K562 (cell line): Measurements from ENCODE around the gene NEB. TPM values are rescaled to one million over a fixed set of nuclear protein-coding genes. Genes with fewer than 3 reads are reported as not detected.

ENCODE experiments used
- ARID4B ChIP-seq: sonication (generic); formaldehyde crosslinking; IDR thresholded peaks from 2 replicates; pipeline ENCODE4 v1.8.0; 2022; ENCODE audit warnings: mild to moderate bottlenecking, missing genetic modification reagents
- CBX8 ChIP-seq: fragments of 200-600 bp; sonication (generic); IDR thresholded peaks from 2 replicates; pipeline ENCODE4 v1.6.1; 2012; ENCODE audit warnings: borderline replicate concordance, mixed run types, low read depth, mild to moderate bottlenecking, moderate library complexity, mixed read lengths, low read length, control low read depth, inconsistent platforms; ENCODE audit not compliant: poor library complexity, severe bottlenecking; ENCODE audit errors: extremely low read depth
- EWSR1 ChIP-seq: fragments of 450-650 bp; IDR thresholded peaks from 2 replicates; pipeline ENCODE4 v1.6.1; 2018; ENCODE audit warnings: borderline replicate concordance, mild to moderate bottlenecking, low read depth, moderate library complexity; ENCODE audit not compliant: partially characterized antibody
- HDAC3 ChIP-seq: fragments of 450-650 bp; IDR thresholded peaks from 2 replicates; pipeline ENCODE4 v1.6.1; 2018; ENCODE audit warnings: borderline replicate concordance, mild to moderate bottlenecking, moderate library complexity; ENCODE audit not compliant: partially characterized antibody
- IRF2 ChIP-seq: sonication (generic); formaldehyde crosslinking; IDR thresholded peaks from 2 replicates; pipeline ENCODE4 v1.8.1; 2022; ENCODE audit warnings: mild to moderate bottlenecking, missing genetic modification reagents
- JUND ChIP-seq, 2 experiments: IDR thresholded peaks; 2 replicates in 1 of 2; 3 replicates in 1 of 2; pipeline ENCODE4 v1.6.1; 2011; ENCODE audit warnings: borderline replicate concordance in 2 of 2, low read depth in 2 of 2, low read length in 2 of 2, improper control_type of control experiment in 1 of 2, missing biosample characterization in 1 of 2, missing genetic modification characterization in 1 of 2, missing genetic modification reagents in 1 of 2
- KDM4B ChIP-seq, 2 experiments: fragments of 450-650 bp in 1 of 2; sonication (generic) in 1 of 2; IDR thresholded peaks; 2 replicates each; pipeline ENCODE4 v1.6.1; 2016 to 2017; ENCODE audit warnings: borderline replicate concordance in 2 of 2, antibody characterized with exemption in 1 of 2, low read depth in 1 of 2, mild to moderate bottlenecking in 1 of 2
- PBX2 ChIP-seq, 2 experiments: IDR thresholded peaks in 1 of 2; conservative IDR thresholded peaks in 1 of 2; 2 replicates each; pipeline ENCODE4 v1.6.1; 2016; ENCODE audit warnings: low read depth in 2 of 2, mild to moderate bottlenecking in 1 of 2, missing compliant biosample characterization in 1 of 2, missing genetic modification characterization in 1 of 2, moderate library complexity in 1 of 2
- PML ChIP-seq: IDR thresholded peaks from 2 replicates; pipeline ENCODE4 v1.6.1; 2012; ENCODE audit warnings: low read length, inconsistent platforms
- SRSF9 ChIP-seq: fragments of 200-400 bp; formaldehyde crosslinking; IDR thresholded peaks from 2 replicates; pipeline ENCODE4 v1.6.1; 2017; ENCODE audit warnings: low read depth, low read length, borderline replicate concordance
- TBL1XR1 ChIP-seq, 2 experiments: IDR thresholded peaks; 2 replicates each; pipeline ENCODE4 v1.6.1; 2012; ENCODE audit warnings: improper control_type of control experiment in 2 of 2, low read length in 2 of 2, mild to moderate bottlenecking in 1 of 2
- USF2 ChIP-seq: sonication (generic); formaldehyde crosslinking; IDR thresholded peaks from 2 replicates; pipeline ENCODE4 v1.5.0; 2020; ENCODE audit warnings: missing genetic modification reagents
- ZNF217 ChIP-seq: sonication (generic); formaldehyde crosslinking; IDR thresholded peaks from 2 replicates; pipeline ENCODE4 v1.8.0; 2022; ENCODE audit warnings: mild to moderate bottlenecking, missing genetic modification reagents
- ZNF280B ChIP-seq: fragments of 250-450 bp; sonication (Bioruptor Pico); IDR thresholded peaks from 2 replicates; pipeline ENCODE4 v1.5.1; 2021; ENCODE audit warnings: mild to moderate bottlenecking
- ZNF41 ChIP-seq: fragments of 250-450 bp; sonication (Bioruptor Pico); conservative IDR thresholded peaks from 2 replicates; pipeline ENCODE4 v1.4.0; 2020; ENCODE audit warnings: mild to moderate bottlenecking
- ZNF507 ChIP-seq: conservative IDR thresholded peaks from 2 replicates; pipeline ENCODE4 v1.6.1; 2017; ENCODE audit warnings: missing genetic modification characterization, missing compliant biosample characterization
- ZNF830 ChIP-seq: fragments of 250-450 bp; sonication (Bioruptor Pico); IDR thresholded peaks from 2 replicates; pipeline ENCODE4 v1.5.0; 2021; ENCODE audit warnings: mild to moderate bottlenecking
- polyA plus RNA-seq, 8 experiments: library from polyadenylated mRNA; depleted of rRNA in 4 of 8; stranded (reverse) in 5 of 8; unstranded in 3 of 8; fragments of >200 nt; fragmentation: Nextera tagmentation in 2 of 8; fragmentation: Illumina TruSeq in 1 of 8; extraction: Ambion mirVana in 2 of 8; extraction: Trizol in 1 of 8; gene quantifications; 2 replicates each; pipeline versions ENCODE4 v1.2.1 to v1.2.3, GENCODE V29; 2011 to 2014; ENCODE audit warnings: inconsistent platforms in 1 of 8, missing spikeins in 1 of 8
- total RNA-seq, 7 experiments: library from RNA; depleted of rRNA in 6 of 7; stranded (reverse); fragments of >200 nt in 6 of 7; fragmentation: Illumina TruSeq in 2 of 7; extraction: Trizol in 2 of 7; gene quantifications; 2 replicates each; pipeline versions ENCODE4 v1.2.1 to v1.2.3, GENCODE V29; 2011 to 2021; ENCODE audit warnings: low replicate concordance in 1 of 7

The NEB gene
- total and polyA plus RNA-seq, 9 of the 15 experiments (the other 6 are each of a cell fraction or from before 2014, with no cell fraction given), result 1.7 to 3.8 (median 2.9) TPM

GRCh38 chr2:151756820-151757219 lies 22.5 kb upstream of the NEB start (continued):
- no peak for TF ChIP-seq ARID4B (CRISPR knock-in tag)
- TF ChIP-seq KDM4B (IDR thresholded peaks at IDR 0.05; ENCODE audit: borderline replicate concordance in 2 of 2, low read depth in 1 of 2), result no peak
- TF ChIP-seq EWSR1, result no peak
- no peak for TF ChIP-seq ZNF217
- no peak for TF ChIP-seq ZNF507 (tag)
- TF ChIP-seq IRF2 (CRISPR knock-in tag), result no peak
- TF ChIP-seq JUND (IDR thresholded peaks at IDR 0.05; ENCODE audit: borderline replicate concordance, low read depth, low read length), result no peak
- TF ChIP-seq JUND (tag; IDR thresholded peaks at IDR 0.05; ENCODE audit: borderline replicate concordance, low read depth, low read length), result peak; percentile 53; the same call in 2 of the 3 replicates
- no peak for TF ChIP-seq TBL1XR1 (IDR thresholded peaks at IDR 0.05; ENCODE audit: low read length in 2 of 2)
- peak; percentile 30 for TF ChIP-seq HDAC3
- no peak for TF ChIP-seq ZNF830 (CRISPR knock-in tag)
- TF ChIP-seq ZNF280B (CRISPR knock-in tag), result no peak
- no peak for TF ChIP-seq PBX2 (CRISPR knock-in tag; IDR thresholded peaks at IDR 0.05; ENCODE audit: low read depth)
- no peak for TF ChIP-seq PBX2 (tag; conservative IDR thresholded peaks at IDR 0.05; ENCODE audit: low read depth)
- no peak for TF ChIP-seq SRSF9
- TF ChIP-seq USF2 (CRISPR knock-in tag), result no peak
- no peak for TF ChIP-seq PML
- no peak for TF ChIP-seq CBX8
- no peak for TF ChIP-seq ZNF41
